DND-41 (cell line): Measurements from ENCODE around the gene LCA5L.
A peak's percentile ranks its signal among the peaks of the same experiment; 100 is the strongest.

Experiments used
- ATAC-seq: fragments of 200-7000 bp; cut with Tn5 transposase; 3 replicates; pipeline ENCODE4 v1.9.1; 2021; ENCODE audit warnings: low read depth; ENCODE audit not compliant: insufficient read depth
- DNase-seq: peaks from one replicate; pipeline ENCODE4 v3.0.0-alpha.2; 2020
- H2AFZ ChIP-seq: 2 replicates; pipeline ENCODE4 v1.6.0; 2012; ENCODE audit warnings: low read depth, low read length
- H3K27ac ChIP-seq: 2 replicates; pipeline ENCODE4 v1.5.1; 2012; ENCODE audit warnings: low read length, inconsistent platforms
- H3K27me3 ChIP-seq: fragments of 200-600 bp; sonication (generic); 2 replicates; pipeline ENCODE4 v1.6.0; 2012; ENCODE audit warnings: low read length, mild to moderate bottlenecking, inconsistent platforms; ENCODE audit not compliant: insufficient read depth, poor library complexity
- H3K36me3 ChIP-seq: 2 replicates; pipeline ENCODE4 v1.5.1; 2012; ENCODE audit warnings: low read length, inconsistent platforms; ENCODE audit not compliant: insufficient read depth
- H3K4me1 ChIP-seq: 2 replicates; pipeline ENCODE4 v1.5.1; 2012; ENCODE audit warnings: mild to moderate bottlenecking, low read length; ENCODE audit not compliant: insufficient read depth
- H3K4me2 ChIP-seq: 2 replicates; pipeline ENCODE4 v1.6.0; 2012; ENCODE audit warnings: mild to moderate bottlenecking, moderate library complexity, low read length, inconsistent platforms; ENCODE audit not compliant: insufficient read depth
- H3K4me3 ChIP-seq, 2 experiments: fragments of 200-600 bp in 1 of 2; shearing (Covaris generic) in 1 of 2; 2 replicates each; pipeline ENCODE4 v1.5.1; 2012 to 2016; ENCODE audit warnings: inconsistent platforms in 2 of 2, low read length in 2 of 2, mild to moderate bottlenecking in 2 of 2, low read depth in 1 of 2, moderate library complexity in 1 of 2
- H3K79me2 ChIP-seq: 2 replicates; pipeline ENCODE4 v1.6.0; 2012; ENCODE audit warnings: low read length, inconsistent platforms; ENCODE audit not compliant: insufficient read depth
- H3K9ac ChIP-seq: 2 replicates; pipeline ENCODE4 v1.6.0; 2012; ENCODE audit warnings: low read depth, mild to moderate bottlenecking, inconsistent platforms, low read length, moderate library complexity
- H3K9me3 ChIP-seq: 2 replicates; pipeline ENCODE4 v1.5.1; 2012; ENCODE audit warnings: low read length, moderate library complexity, mild to moderate bottlenecking, inconsistent platforms; ENCODE audit not compliant: insufficient read depth, severe bottlenecking
- H4K20me1 ChIP-seq: 2 replicates; pipeline ENCODE4 v1.6.0; 2012; ENCODE audit warnings: low read length; ENCODE audit not compliant: insufficient read depth
- EZH2 ChIP-seq: IDR thresholded peaks from 3 replicates; pipeline ENCODE4 v1.6.1; 2012; ENCODE audit warnings: borderline replicate concordance, low read depth, mild to moderate bottlenecking, moderate library complexity, low read length, inconsistent platforms; ENCODE audit not compliant: severe bottlenecking
- TF ChIP-seq, protein P1 (sequence below): IDR thresholded peaks from 2 replicates; pipeline ENCODE4 v1.5.1; 2012; ENCODE audit warnings: borderline replicate concordance, low read length, moderate library complexity, mild to moderate bottlenecking; ENCODE audit not compliant: poor library complexity, severe bottlenecking; ENCODE audit errors: extremely low read depth

The LCA5L gene

DNA sequence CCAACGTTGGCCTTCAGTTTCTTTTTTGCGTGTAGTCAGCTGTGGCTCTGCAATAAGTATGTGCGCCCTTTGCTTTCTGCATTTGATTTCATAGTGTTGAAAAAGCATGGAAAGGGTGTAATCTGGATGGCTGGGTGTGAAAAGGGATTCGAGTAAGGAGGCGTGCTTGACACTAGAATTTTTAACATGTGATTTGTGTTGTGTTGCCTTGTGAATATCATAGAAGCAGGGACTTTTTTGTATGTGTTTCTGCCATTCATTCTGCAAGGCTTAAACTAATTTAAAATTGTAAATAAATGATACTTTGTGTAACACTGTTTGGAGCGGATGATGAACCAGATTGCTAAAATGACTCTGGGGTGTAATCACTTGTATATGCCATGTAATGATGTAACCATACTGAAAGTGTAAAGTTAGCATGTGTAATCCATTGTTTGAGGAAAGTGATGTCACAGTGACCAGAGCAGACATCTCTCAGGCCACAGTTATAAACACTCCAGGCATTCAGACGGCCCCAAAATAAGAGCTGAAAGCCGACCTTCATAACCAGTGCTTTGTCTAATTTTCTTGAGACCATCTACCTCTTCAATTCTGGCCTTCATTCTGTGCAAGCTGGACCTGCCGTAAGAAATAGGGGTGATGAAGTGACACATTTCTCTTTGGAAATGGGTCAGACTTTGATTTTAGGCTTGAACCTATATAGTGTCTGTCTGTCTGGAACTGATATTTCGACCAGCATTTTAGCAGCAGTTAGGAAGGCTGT is 6.8 kb upstream of the LCA5L start:
- Histone ChIP-seq H3K4me2 (no peak overlapping the region), H2AFZ (no peak overlapping the region), H3K79me2 (no peaks in the 10 kb centered on the region), H3K9me3 (no peaks in the 10 kb centered on the region), H3K27ac (no peak overlapping the region), H3K36me3 (no peaks in the 10 kb centered on the region), H3K27me3 (no peaks in the 10 kb centered on the region), H3K9ac (no peak overlapping the region), H3K4me3 (no peak overlapping the region), H3K4me1 (no peaks in the 10 kb centered on the region), H4K20me1 (no peaks in the 10 kb centered on the region)
- ATAC-seq (no peak), DNase-seq (no peak)
- TF ChIP-seq, protein P1, sequence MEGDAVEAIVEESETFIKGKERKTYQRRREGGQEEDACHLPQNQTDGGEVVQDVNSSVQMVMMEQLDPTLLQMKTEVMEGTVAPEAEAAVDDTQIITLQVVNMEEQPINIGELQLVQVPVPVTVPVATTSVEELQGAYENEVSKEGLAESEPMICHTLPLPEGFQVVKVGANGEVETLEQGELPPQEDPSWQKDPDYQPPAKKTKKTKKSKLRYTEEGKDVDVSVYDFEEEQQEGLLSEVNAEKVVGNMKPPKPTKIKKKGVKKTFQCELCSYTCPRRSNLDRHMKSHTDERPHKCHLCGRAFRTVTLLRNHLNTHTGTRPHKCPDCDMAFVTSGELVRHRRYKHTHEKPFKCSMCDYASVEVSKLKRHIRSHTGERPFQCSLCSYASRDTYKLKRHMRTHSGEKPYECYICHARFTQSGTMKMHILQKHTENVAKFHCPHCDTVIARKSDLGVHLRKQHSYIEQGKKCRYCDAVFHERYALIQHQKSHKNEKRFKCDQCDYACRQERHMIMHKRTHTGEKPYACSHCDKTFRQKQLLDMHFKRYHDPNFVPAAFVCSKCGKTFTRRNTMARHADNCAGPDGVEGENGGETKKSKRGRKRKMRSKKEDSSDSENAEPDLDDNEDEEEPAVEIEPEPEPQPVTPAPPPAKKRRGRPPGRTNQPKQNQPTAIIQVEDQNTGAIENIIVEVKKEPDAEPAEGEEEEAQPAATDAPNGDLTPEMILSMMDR, result no peak
- no peak for TF ChIP-seq EZH2

DNA sequence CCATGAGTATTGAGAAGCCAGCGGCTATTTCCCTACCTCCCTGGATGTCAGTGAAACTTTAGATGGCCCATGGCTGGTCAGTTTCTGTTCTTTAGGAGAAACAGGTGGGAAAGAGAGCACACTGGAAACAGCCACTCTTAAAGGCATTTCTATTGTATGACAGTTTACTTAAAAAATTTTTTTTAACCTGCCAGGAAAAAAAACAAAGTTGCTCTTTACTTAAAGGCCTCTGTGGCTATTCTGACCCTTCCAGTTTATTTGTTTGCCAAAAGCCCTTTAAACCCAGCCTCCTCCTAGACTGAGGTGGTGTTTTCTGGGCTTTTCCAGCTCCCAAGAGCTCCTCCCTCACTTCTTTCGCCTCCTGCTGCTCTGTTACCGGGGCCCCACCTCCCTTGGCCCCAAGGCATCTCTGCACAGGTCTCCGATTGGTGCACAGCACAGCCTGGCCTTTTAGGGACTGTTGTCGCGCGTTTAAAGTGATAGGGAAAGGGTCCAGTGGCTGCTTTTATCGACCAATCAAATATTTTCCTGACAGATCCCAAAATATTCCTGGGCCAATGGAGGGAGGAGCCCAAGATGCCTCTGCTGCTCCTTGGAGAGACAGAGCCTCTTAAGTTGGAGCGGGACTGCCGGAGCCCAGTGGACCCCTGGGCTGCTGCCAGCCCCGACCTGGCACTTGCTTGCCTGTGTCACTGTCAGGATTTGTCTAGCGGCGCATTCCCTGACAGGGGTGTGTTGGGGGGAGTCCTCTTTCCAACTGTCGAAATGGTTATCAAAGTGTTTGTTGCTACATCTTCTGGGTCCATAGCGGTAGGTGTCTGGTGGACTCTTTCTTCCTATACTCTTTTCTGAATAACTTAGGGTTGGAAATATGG is 6.0 kb upstream of the LCA5L start, which contains the start of gene SH3BGR:
TSS of gene SH3BGR (plus strand) at position 639 of the 875 bp plus-strand sequence. CDS start at position 766, 127 bp downstream.
- TF ChIP-seq, protein P1, result no peak
- TF ChIP-seq EZH2, result no peak

DNA sequence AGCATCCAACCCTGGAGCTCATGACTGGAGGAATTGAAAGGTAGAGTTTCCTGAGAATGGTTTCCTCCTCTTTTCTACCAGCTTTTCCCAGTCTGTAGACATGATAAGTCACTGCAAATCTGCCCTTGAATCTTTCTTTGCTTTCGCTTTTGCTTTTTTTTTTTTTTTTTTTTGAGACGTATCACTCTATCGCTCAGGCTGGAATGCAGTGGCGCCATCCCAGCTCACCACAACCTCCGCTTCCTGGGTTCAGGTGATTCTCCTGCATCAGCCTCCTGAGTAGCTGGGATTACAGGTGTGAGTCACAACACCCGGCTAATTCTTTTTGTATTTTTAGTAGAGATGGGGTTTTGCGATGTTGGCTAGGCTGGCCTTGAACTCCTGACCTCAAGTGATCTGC is 1.7 kb upstream of the LCA5L start:
- 0 out of 2 replicates have a peak, but pooled peaks cover 2% of the 10 kb centered on the region for H3K79me2 ChIP-seq
- no peak overlapping the region for H2AFZ ChIP-seq
- no peak overlapping the region for H3K9ac ChIP-seq
- H3K36me3 ChIP-seq, result no peaks in the 10 kb centered on the region
- ATAC-seq (no peak), DNase-seq (no peak)
- no peaks in the 10 kb centered on the region for H3K9me3 ChIP-seq
- peak overlapping the region; percentile 92; the same call in 1 of the 2 replicates for H3K4me2 ChIP-seq
- H3K4me3 ChIP-seq, result no peak overlapping the region
- no peak overlapping the region for H3K27ac ChIP-seq
- TF ChIP-seq, protein P1, result no peak
- TF ChIP-seq EZH2, result no peak
- H3K4me1 ChIP-seq, result peaks cover 26% of the 10 kb centered on the region
- H3K27me3 ChIP-seq, result no peaks in the 10 kb centered on the region
- no peaks in the 10 kb centered on the region for H4K20me1 ChIP-seq

More for the DNA sequence above, 6.0 kb upstream of the LCA5L start, which contains the start of gene SH3BGR:
- H2AFZ ChIP-seq, result no peak within 1 kb of the TSS
- no peak within 1 kb of the TSS for H3K27ac ChIP-seq
- no peaks in the 10 kb centered on the region for H3K27me3 ChIP-seq
- H3K4me1 ChIP-seq, result peaks cover 6% of the 10 kb centered on the region
- ATAC-seq, result no peak
- H3K36me3 ChIP-seq, result no peaks in the 10 kb centered on the region
- no peak within 1 kb of the TSS for H3K4me3 ChIP-seq
- H4K20me1 ChIP-seq, result no peaks in the 10 kb centered on the region
- no peak within 1 kb of the TSS for H3K9ac ChIP-seq
- no peak for DNase-seq
- no peak within 1 kb of the TSS for H3K4me2 ChIP-seq
- no peaks in the 10 kb centered on the region for H3K79me2 ChIP-seq
- H3K9me3 ChIP-seq, result no peaks in the 10 kb centered on the region
